DOHH2 (cell line): ENCODE results near the gene NT5C3B.

ENCODE experiments used
- H3F3A ChIP-seq: fragments of 200-600 bp; sonication (generic), shearing (Covaris generic); 2 replicates; pipeline ENCODE4 v1.6.0; 2016; ENCODE audit warnings: antibody characterized with exemption, mild to moderate bottlenecking; ENCODE audit not compliant: control insufficient read depth, insufficient read depth
- H3K27ac ChIP-seq: fragments of 200-600 bp; sonication (generic); 2 replicates; pipeline ENCODE4 v1.5.1; 2014; ENCODE audit warnings: low read depth, mild to moderate bottlenecking, low read length, moderate library complexity
- H3K27me3 ChIP-seq: fragments of 200-600 bp; sonication (generic); 2 replicates; pipeline ENCODE4 v1.6.1; 2014; ENCODE audit warnings: mild to moderate bottlenecking, low read length, mixed read lengths; ENCODE audit not compliant: control insufficient read depth
- H3K36me3 ChIP-seq: fragments of 200-600 bp; sonication (generic); 2 replicates; pipeline ENCODE4 v1.6.1; 2014; ENCODE audit warnings: mild to moderate bottlenecking, low read length, moderate library complexity, mixed read lengths; ENCODE audit not compliant: control insufficient read depth
- H3K4me1 ChIP-seq: fragments of 200-600 bp; sonication (generic); 2 replicates; pipeline ENCODE4 v1.6.1; 2014; ENCODE audit warnings: mild to moderate bottlenecking, low read length, mixed read lengths; ENCODE audit not compliant: control insufficient read depth
- H3K4me2 ChIP-seq: fragments of 200-600 bp; sonication (generic); 2 replicates; pipeline ENCODE4 v1.6.0; 2014; ENCODE audit warnings: mild to moderate bottlenecking, low read length, moderate library complexity
- H3K4me3 ChIP-seq: fragments of 200-600 bp; sonication (generic); 2 replicates; pipeline ENCODE4 v1.5.1; 2014; ENCODE audit warnings: mild to moderate bottlenecking, low read length, mixed read lengths
- H3K79me2 ChIP-seq: fragments of 200-600 bp; sonication (generic); 2 replicates; pipeline ENCODE4 v1.6.1; 2014; ENCODE audit warnings: mild to moderate bottlenecking, low read length, mixed read lengths; ENCODE audit not compliant: control insufficient read depth
- H3K9me2 ChIP-seq: fragments of 200-600 bp; sonication (generic); replicated peaks from 2 replicates; pipeline ENCODE4 v1.6.1; 2014; ENCODE audit warnings: mild to moderate bottlenecking, low read length, mixed read lengths; ENCODE audit not compliant: control insufficient read depth
- H3K9me3 ChIP-seq: fragments of 200-600 bp; sonication (generic); 2 replicates; pipeline ENCODE4 v1.6.1; 2014; ENCODE audit warnings: antibody characterized with exemption, low read length, mixed read lengths; ENCODE audit not compliant: control insufficient read depth, insufficient read depth
- H4K20me1 ChIP-seq: fragments of 200-600 bp; sonication (generic); 2 replicates; pipeline ENCODE4 v1.6.0; 2014; ENCODE audit warnings: low read depth, mild to moderate bottlenecking, antibody characterized with exemption, low read length, moderate library complexity; ENCODE audit not compliant: control insufficient read depth, insufficient read depth
- CTCF ChIP-seq: fragments of 200-600 bp; sonication (generic); IDR thresholded peaks from one replicate; pipeline ENCODE4 v1.5.1; 2014; ENCODE audit warnings: antibody characterized with exemption, mild to moderate bottlenecking, low read depth, low read length; ENCODE audit not compliant: poor library complexity, severe bottlenecking
- EZH2phosphoT487 ChIP-seq: fragments of 200-600 bp; sonication (generic); IDR thresholded peaks from 2 replicates; pipeline ENCODE4 v1.6.1; 2017; ENCODE audit warnings: borderline replicate concordance, mild to moderate bottlenecking, antibody characterized with exemption, low read length, moderate library complexity, mixed read lengths

The NT5C3B gene

GRCh38 chr17:41823141-41823524, 12.9 kb downstream of the NT5C3B start:
- H3K9me3 ChIP-seq, result no peaks in the 10 kb centered on the region
- no peaks in the 10 kb centered on the region for H3K9me2 ChIP-seq
- H3K27me3 ChIP-seq, result no peaks in the 10 kb centered on the region
- TF ChIP-seq EZH2phosphoT487, result no peak
- TF ChIP-seq CTCF, result no peak
- H3F3A ChIP-seq, result no peaks in the 10 kb centered on the region
- H3K4me1 ChIP-seq, result peaks cover 13% of the 10 kb centered on the region
- H3K79me2 ChIP-seq, result no peaks in the 10 kb centered on the region
- H3K4me2 ChIP-seq, result no peak overlapping the region
- H4K20me1 ChIP-seq, result no peaks in the 10 kb centered on the region
- no peak overlapping the region for H3K27ac ChIP-seq
- no peak overlapping the region for H3K4me3 ChIP-seq
- peaks cover 19% of the 10 kb centered on the region for H3K36me3 ChIP-seq

- Histone ChIP-seq H3K9me2 (no peaks in the 10 kb centered on the region), H3K4me1 (peaks cover 14% of the 10 kb centered on the region)
- TF ChIP-seq CTCF, result no peak
- TF ChIP-seq EZH2phosphoT487, result no peak
Observed at GRCh38 chr17:41822216-41823140, 13.6 kb downstream of the NT5C3B start.

GRCh38 chr17:41821776-41822175, 14.3 kb downstream of the NT5C3B start:
- H3K4me1 ChIP-seq, result peaks cover 14% of the 10 kb centered on the region
- H3F3A ChIP-seq, result no peaks in the 10 kb centered on the region
- H3K4me3 ChIP-seq, result no peak overlapping the region
- no peaks in the 10 kb centered on the region for H3K27me3 ChIP-seq
- no peaks in the 10 kb centered on the region for H3K9me2 ChIP-seq
- peaks cover 10% of the 10 kb centered on the region; the same call in 1 of the 2 replicates for H3K36me3 ChIP-seq
- H3K79me2 ChIP-seq, result no peaks in the 10 kb centered on the region
- H3K9me3 ChIP-seq, result no peaks in the 10 kb centered on the region
- no peak overlapping the region for H3K4me2 ChIP-seq
- H3K27ac ChIP-seq, result no peak overlapping the region
- H4K20me1 ChIP-seq, result no peaks in the 10 kb centered on the region
- TF ChIP-seq CTCF (no peak), EZH2phosphoT487 (no peak)

More at GRCh38 chr17:41822216-41823140, 13.6 kb downstream of the NT5C3B start:
- H3K27me3 ChIP-seq, result no peaks in the 10 kb centered on the region
- no peak overlapping the region for H3K4me3 ChIP-seq
- no peaks in the 10 kb centered on the region for H3F3A ChIP-seq
- H3K36me3 ChIP-seq, result peaks cover 13% of the 10 kb centered on the region
- no peaks in the 10 kb centered on the region for H3K9me3 ChIP-seq
- H3K4me2 ChIP-seq, result no peak overlapping the region
- no peaks in the 10 kb centered on the region for H4K20me1 ChIP-seq
- no peak overlapping the region for H3K27ac ChIP-seq
- H3K79me2 ChIP-seq, result no peaks in the 10 kb centered on the region
